GM18873 (cell line): Measurements from ENCODE around the gene FXYD5.
"Not testable (repeated sequence)": the region's sequence is repeated elsewhere in the genome, so short reads cannot be mapped to it uniquely, and the experiment has no call there.

ENCODE experiments used
- ATAC-seq: cut with Tn5 transposase; IDR thresholded peaks from one replicate; pipeline ENCODE4 v1.9.1; 2021; ENCODE audit warnings: mild to moderate bottlenecking, moderate library complexity, moderate number of reproducible peaks; ENCODE audit not compliant: unreplicated experiment, low FRiP score

The FXYD5 gene

GRCh38 chr19:35136231-35136630 lies 18.3 kb upstream of the FXYD5 start:
- ATAC-seq, result no peak

- ATAC-seq, result no peak
Observed at GRCh38 chr19:35136977-35137702, 17.4 kb upstream of the FXYD5 start.

DNA sequence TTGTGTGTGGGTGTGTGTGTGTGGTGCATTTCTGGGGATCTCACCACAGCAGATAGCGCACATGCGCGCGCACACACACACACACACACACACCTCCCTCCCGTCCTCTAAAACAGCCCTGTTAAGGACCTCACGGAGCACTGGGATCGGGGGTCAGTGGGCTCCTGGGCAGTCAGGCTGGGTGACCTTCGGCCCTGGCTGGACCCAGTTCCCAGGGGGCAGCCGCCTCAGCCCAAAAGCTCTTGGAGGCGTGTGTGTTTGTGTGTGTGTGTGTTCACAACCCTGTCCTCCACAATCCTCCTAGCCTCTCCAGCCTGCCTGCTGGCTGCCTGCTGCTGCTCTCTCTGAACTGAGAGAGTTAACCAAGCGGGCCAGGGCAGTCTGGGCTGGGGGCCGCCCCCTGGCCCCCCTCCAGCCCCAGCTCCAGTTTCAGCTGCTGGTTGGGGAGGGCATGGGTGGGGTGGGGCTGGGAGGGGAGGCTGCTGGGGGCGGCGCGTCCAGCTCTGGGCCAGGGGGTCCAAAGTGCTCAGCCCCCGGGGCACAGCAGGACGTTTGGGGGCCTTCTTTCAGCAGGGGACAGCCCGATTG lies 16.1 kb upstream of the FXYD5 start, which contains the start of gene FXYD1:
FXYD1 (plus strand) TSS at position 520 of the 588 bp plus-strand sequence. CDS start 1,256 bp downstream, outside the sequence.
- ATAC-seq, result no peak

- no peak for ATAC-seq
Observed at GRCh38 chr19:35140207-35140961, 14.2 kb upstream of the FXYD5 start.

- ATAC-seq, result no peak
Observed at GRCh38 chr19:35140962-35141836, 13.3 kb upstream of the FXYD5 start.

GRCh38 chr19:35141837-35142605 lies 12.5 kb upstream of the FXYD5 start:
- ATAC-seq, result no peak

DNA sequence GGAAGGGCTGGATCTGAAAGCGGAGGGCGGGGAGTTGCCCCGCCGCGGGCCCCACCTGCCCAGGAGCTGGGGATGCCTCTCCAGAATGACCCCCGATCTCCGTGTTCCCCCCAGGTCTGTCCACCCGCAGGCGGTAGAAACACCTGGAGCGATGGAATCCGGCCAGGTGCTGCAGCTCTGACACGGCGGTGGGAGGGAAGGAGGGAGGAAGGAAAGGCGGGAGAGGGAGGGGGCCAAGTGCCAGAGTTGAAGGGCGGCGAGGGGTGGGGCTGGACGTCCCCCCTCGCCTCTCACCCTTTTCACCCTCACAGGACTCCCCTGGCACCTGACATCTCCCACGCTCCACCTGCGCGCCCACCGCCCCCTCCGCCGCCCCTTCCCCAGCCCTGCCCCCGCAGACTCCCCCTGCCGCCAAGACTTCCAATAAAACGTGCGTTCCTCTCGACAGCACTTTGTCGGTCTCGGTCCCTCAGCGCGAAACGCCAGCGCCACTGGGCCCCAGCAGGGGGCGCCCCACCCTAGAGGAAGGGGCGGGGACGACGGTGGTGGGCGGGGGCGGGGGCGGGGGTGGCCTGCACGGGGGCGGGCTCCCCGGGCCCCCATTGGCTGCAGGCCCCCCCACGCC lies 11.8 kb upstream of the FXYD5 start:
- ATAC-seq, result no peak

- ATAC-seq, result no peak
Observed at GRCh38 chr19:35143231-35143715, 11.3 kb upstream of the FXYD5 start, which contains the start of gene FXYD7. Gene FXYD7 (plus strand): TSS chr19:35143255. CDS start chr19:35143334, 79 bp downstream.

- no peak for ATAC-seq
Observed at GRCh38 chr19:35143818-35144217, 10.7 kb upstream of the FXYD5 start.

GRCh38 chr19:35144259-35144599 lies 10.3 kb upstream of the FXYD5 start:
- no peak for ATAC-seq

DNA sequence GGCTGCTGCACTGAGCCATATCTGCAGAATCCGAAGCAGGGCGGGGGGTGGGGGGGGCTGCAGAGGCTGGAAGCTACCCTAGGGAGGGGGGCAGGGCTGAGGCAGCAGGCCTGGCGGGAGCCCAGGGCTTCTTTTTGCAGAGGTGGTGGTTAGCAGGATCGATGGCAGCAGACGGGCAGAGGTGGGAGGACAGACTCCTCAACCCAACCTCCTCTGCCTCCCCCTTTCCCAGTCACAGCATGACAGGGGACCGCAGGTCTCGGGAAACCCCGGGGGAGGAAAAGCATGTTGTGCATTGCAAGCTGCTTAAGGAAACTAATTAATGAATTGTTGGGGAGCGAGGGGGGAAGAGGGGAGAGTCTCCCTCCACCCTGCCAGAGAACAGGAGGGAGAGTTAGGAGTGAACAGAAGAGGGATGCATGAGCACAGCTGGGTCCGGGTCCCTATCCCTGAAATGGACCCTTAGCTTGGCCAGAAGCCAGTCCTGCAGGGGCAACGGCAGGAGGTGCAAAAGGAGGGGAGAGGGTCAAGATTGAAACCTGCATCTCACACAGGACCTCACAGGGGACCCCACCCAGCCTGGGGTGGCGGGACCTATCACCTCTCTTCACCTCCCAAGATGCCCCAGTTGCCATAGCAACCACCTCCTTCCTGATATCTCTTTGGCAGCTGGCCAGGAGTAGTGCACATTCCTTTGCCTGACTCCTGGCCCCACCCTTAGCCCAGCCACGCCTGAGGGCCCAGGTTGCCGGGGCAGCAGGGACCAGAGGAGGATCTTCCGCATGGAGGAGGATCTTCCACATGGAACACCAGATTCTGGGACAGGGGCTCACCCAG lies 9.7 kb upstream of the FXYD5 start:
- ATAC-seq, result no peak

GRCh38 chr19:35146746-35147459 lies 7.6 kb upstream of the FXYD5 start:
- ATAC-seq, result no peak

DNA sequence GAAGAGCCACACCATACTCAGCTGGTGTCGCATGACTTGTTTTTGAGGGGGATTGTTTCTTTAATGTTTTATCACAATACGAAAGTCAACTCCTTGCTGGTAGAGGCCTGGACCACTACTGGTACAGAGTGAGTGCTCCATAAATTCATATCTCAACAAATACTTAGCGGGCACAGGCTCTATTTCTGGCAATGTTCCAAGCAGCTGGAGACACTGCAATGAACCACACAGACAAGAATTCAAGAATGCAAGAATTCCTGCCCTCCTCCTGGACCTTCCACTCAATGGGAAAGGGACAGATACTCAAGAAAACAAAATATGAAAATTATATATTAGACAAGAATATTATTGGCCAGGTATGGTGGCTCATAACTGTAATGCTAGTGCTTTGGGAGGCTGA lies 5.1 kb upstream of the FXYD5 start:
- no peak for ATAC-seq

- no peak for ATAC-seq
Observed at GRCh38 chr19:35150445-35150844, 4.1 kb upstream of the FXYD5 start.

DNA sequence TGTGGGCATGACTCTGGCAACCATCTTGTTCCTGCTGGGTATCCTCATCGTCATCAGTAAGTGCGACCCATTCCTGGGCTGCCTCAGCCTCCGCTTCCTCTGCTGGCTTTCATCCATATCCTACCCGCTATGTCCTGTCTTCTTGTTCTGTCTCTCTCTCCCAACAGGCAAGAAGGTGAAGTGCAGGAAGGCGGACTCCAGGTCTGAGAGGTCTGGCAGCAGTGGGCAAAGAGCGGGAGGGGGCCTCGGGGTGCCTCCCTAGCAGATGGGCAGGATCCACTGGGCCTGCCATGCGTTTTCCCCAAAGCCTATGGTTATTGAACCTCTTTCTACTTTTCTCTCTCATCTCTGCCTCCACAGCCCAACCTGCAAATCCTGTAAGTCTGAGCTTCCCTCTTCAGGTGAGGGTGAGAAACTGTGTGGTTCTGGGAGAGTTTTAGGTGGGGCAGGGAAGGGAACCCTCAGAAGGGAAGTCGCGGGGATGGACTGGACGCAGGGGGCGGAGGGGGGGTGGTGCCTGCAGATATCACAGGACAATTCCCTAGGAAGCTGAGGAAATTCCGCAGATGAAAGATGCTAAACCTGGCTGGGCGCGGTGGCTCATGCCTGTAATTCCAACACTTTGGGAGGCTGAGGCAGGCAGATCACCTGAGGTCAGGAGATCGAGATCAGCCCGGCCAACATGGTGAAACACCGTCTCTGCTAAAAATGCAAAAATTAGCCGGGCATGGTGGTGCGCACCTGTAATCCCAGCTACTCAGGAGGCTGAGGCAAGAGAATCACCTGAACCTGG lies 3.1 kb upstream of the FXYD5 start:
- no peak for ATAC-seq

- not testable (repeated sequence) for ATAC-seq
Observed at GRCh38 chr19:35153129-35153522, 1.4 kb upstream of the FXYD5 start.
